Body of pancreas (tissue), 4 donors: ENCODE data around the gene BNIP2. TPM values are rescaled to one million over a fixed set of nuclear protein-coding genes. Genes with fewer than 3 reads are reported as not detected.

Experiments
- ATAC-seq: fragments of 150-250 bp; one replicate; pipeline ENCODE4 v1.9.1; 2016
- DNase-seq, 4 donors: peaks; one replicate each; pipeline ENCODE4 v3.0.0-alpha.2; 2019
- H3K27ac ChIP-seq, 4 donors: fragments of 200-600 bp; sonication (generic); 1 replicate in 3 of 4; 2 replicates in 1 of 4; pipeline versions ENCODE4 v1.5.1 to v1.6.1; 2016 to 2019; ENCODE audit warnings: mild to moderate bottlenecking in 1 of 4, mixed read lengths in 1 of 4, moderate library complexity in 1 of 4
- H3K27me3 ChIP-seq, 2 donors: fragments of 200-600 bp; sonication (generic); one replicate each; pipeline ENCODE4 v1.6.0; 2016; ENCODE audit warnings: mild to moderate bottlenecking in 1 of 2
- H3K36me3 ChIP-seq, 2 donors: fragments of 200-600 bp; sonication (generic); replicated peaks in 1 of 2; 2 replicates each; pipeline ENCODE4 v1.5.1; 2016; ENCODE audit warnings: low read depth in 2 of 2; ENCODE audit not compliant: insufficient read depth in 1 of 2
- H3K4me1 ChIP-seq: fragments of 200-600 bp; sonication (generic); one replicate; pipeline ENCODE4 v1.6.0; 2016
- H3K4me3 ChIP-seq, 2 donors: fragments of 200-600 bp; sonication (generic); 1 replicate in 1 of 2; 2 replicates in 1 of 2; pipeline ENCODE4 v1.5.1; 2016 to 2019
- H3K9me3 ChIP-seq, 3 donors: fragments of 200-600 bp; sonication (generic); 1 replicate in 2 of 3; 2 replicates in 1 of 3; pipeline ENCODE4 v1.5.1; 2016
- POLR2A ChIP-seq, 3 donors: fragments of 450-650 bp; IDR thresholded peaks; one replicate each; pipeline ENCODE4 v1.6.1; 2016; ENCODE audit warnings: antibody characterized with exemption in 3 of 3, mild to moderate bottlenecking in 2 of 3
- WGBS, 2 donors: methylation state at CpG; one replicate each; pipeline ENCODE4 v1.1.5; 2017; 5-methylcytosine and 5-hydroxymethylcytosine counted together
- intact Hi-C: fragments of 100-400 bp; cut with DNase I; formaldehyde crosslinking; loops from one replicate; pipeline ENCODE4 v1.15.1; 2023
- total RNA-seq, 2 donors: library from RNA; depleted of rRNA; stranded (reverse); fragments of >200 nt; gene quantifications; one replicate each; pipeline ENCODE4 v1.1.0, GENCODE V29; 2016
- TF ChIP-seq, protein P1 (sequence below), 7 experiments: fragments of 450-650 bp in 4 of 7; fragments of 200-600 bp in 3 of 7; sonication (generic) in 3 of 7; IDR thresholded peaks; one replicate each; pipeline ENCODE4 v1.5.1; 2016 to 2019; ENCODE audit warnings: antibody characterized with exemption in 7 of 7

Gene BNIP2
- total RNA-seq, 2 donors from 2014 or later: 44.2 to 91.1 TPM

GRCh38 chr15:59686389-59686788 is 2.7 kb downstream of the BNIP2 start:
- peak in 1 of 4 donors; percentile 29 for DNase-seq
- intact Hi-C loops: no loop called here
- Histone ChIP-seq H3K9me3 (no peaks in the 10 kb centered on the region), H3K27ac (peak overlapping the region in 2 of 4 donors; percentile 34 to 53), H3K4me1 (peaks cover 43% of the 10 kb centered on the region), H3K27me3 (no peaks in the 10 kb centered on the region), H3K36me3 (peaks cover 0 to 4% of the 10 kb centered on the region in 2 donors), H3K4me3 (no peak overlapping the region)
- no peak for TF ChIP-seq POLR2A (IDR thresholded peaks at IDR 0.05)
- TF ChIP-seq, protein P1, sequence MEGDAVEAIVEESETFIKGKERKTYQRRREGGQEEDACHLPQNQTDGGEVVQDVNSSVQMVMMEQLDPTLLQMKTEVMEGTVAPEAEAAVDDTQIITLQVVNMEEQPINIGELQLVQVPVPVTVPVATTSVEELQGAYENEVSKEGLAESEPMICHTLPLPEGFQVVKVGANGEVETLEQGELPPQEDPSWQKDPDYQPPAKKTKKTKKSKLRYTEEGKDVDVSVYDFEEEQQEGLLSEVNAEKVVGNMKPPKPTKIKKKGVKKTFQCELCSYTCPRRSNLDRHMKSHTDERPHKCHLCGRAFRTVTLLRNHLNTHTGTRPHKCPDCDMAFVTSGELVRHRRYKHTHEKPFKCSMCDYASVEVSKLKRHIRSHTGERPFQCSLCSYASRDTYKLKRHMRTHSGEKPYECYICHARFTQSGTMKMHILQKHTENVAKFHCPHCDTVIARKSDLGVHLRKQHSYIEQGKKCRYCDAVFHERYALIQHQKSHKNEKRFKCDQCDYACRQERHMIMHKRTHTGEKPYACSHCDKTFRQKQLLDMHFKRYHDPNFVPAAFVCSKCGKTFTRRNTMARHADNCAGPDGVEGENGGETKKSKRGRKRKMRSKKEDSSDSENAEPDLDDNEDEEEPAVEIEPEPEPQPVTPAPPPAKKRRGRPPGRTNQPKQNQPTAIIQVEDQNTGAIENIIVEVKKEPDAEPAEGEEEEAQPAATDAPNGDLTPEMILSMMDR (IDR thresholded peaks at IDR 0.05): peak in 1 of 7 experiments; percentile 4
- no peak for ATAC-seq
- 66 to 78% methylated on average over 7 of the region's 7 CpGs for WGBS, 2 donors

DNA sequence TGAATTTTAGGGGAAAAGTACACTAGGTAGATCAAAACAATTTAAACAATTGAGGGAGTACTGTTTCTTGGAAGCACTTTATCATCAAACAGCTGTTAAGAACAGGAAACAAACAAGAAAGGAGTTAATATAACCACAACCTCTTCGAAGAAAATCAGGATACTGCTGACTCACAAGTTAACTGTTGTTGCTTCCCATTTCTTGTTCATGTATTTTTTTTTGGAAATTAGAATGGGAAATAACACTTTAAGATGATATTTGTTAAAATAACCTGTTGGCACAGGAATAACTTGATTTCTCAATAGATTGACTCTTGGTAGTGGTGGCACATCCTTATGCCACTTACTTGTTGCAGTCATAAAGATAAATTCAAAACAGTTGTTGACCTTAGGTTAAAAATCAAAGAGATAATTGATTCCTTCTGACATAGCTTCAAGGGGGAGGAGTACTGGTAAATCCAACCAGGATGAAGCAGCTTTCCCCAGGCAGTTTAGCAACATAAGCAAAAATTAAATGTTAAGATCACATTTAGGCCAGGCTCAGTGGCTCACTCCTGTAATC is 3.3 kb downstream of the BNIP2 start:
- no peaks in the 10 kb centered on the region for H3K9me3 ChIP-seq
- no peak for DNase-seq
- no peaks in the 10 kb centered on the region for H3K27me3 ChIP-seq
- no peak for TF ChIP-seq POLR2A (IDR thresholded peaks at IDR 0.05)
- TF ChIP-seq, protein P1 (IDR thresholded peaks at IDR 0.05): no peak
- peak overlapping the region in 2 of 4 donors; percentile 34 to 53 for H3K27ac ChIP-seq
- ATAC-seq: no peak
- peaks cover 0 to 8% of the 10 kb centered on the region in 2 donors for H3K36me3 ChIP-seq
- H3K4me3 ChIP-seq: no peak overlapping the region
- 0% methylated on average over 1 of the region's 1 CpG for WGBS, 2 donors
- intact Hi-C loops: no loop called here
- peaks cover 43% of the 10 kb centered on the region for H3K4me1 ChIP-seq

GRCh38 chr15:59680870-59681269 is 8.2 kb downstream of the BNIP2 start:
- TF ChIP-seq POLR2A (IDR thresholded peaks at IDR 0.05): no peak
- TF ChIP-seq, protein P1 (IDR thresholded peaks at IDR 0.05): no peak
- ATAC-seq (no peak), DNase-seq (no peak)
- no peak overlapping the region for H3K27ac ChIP-seq
- H3K36me3 ChIP-seq: peaks cover 0 to 48% of the 10 kb centered on the region in 2 donors
- no peaks in the 10 kb centered on the region for H3K9me3 ChIP-seq
- peaks cover 17% of the 10 kb centered on the region for H3K4me1 ChIP-seq
- H3K4me3 ChIP-seq: no peak overlapping the region
- 80 to 85% methylated on average over 4 of the region's 5 CpGs for WGBS, 2 donors
- H3K27me3 ChIP-seq: no peaks in the 10 kb centered on the region
- intact Hi-C loops: no loop called here

- ATAC-seq: no peak
- intact Hi-C loops: no loop called here
- Histone ChIP-seq H3K27me3 (no peaks in the 10 kb centered on the region), H3K4me3 (no peak overlapping the region), H3K27ac (no peak overlapping the region), H3K4me1 (peaks cover 11% of the 10 kb centered on the region), H3K36me3 (peaks cover 0 to 53% of the 10 kb centered on the region in 2 donors), H3K9me3 (no peaks in the 10 kb centered on the region)
- no peak for DNase-seq
- WGBS, 2 donors: 90 to 94% methylated on average over 6 of the region's 6 CpGs
- TF ChIP-seq POLR2A (IDR thresholded peaks at IDR 0.05): no peak
- TF ChIP-seq, protein P1 (IDR thresholded peaks at IDR 0.05): no peak
Observed at GRCh38 chr15:59680346-59680745, 8.8 kb downstream of the BNIP2 start.

DNA sequence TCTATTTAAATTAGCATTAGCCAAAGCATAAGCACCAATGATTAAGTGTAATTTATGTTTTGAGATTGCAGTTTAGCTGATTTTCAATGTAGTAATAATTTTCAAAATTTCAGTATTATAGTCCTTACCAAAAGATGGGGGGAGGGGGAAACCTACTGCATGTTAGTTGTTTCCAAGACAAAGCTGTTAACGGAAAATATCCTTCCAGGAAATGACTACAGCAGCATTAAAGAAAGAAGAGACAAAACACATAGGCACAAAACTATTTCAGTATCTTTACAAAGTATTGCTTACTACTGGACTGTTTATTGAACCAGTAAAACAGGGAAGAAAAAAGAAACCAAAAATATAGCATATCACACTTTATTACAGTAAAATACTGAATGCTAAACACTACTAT is 10.5 kb downstream of the BNIP2 start:
- no peak for ATAC-seq
- H3K36me3 ChIP-seq: peaks cover 0 to 57% of the 10 kb centered on the region in 2 donors
- TF ChIP-seq, protein P1 (IDR thresholded peaks at IDR 0.05): no peak
- TF ChIP-seq POLR2A (IDR thresholded peaks at IDR 0.05): no peak
- no peaks in the 10 kb centered on the region for H3K27me3 ChIP-seq
- 67 to 69% methylated on average over 1 of the region's 1 CpG for WGBS, 2 donors
- no peak overlapping the region for H3K4me3 ChIP-seq
- intact Hi-C loops: no loop called here
- DNase-seq: no peak
- no peaks in the 10 kb centered on the region for H3K9me3 ChIP-seq
- peaks cover 2% of the 10 kb centered on the region for H3K4me1 ChIP-seq
- H3K27ac ChIP-seq: no peak overlapping the region
